Measurements from ENCODE around the gene GCLC.
A peak's percentile ranks its signal among the peaks of the same experiment; 100 is the strongest.

GCLC gene

DNA sequence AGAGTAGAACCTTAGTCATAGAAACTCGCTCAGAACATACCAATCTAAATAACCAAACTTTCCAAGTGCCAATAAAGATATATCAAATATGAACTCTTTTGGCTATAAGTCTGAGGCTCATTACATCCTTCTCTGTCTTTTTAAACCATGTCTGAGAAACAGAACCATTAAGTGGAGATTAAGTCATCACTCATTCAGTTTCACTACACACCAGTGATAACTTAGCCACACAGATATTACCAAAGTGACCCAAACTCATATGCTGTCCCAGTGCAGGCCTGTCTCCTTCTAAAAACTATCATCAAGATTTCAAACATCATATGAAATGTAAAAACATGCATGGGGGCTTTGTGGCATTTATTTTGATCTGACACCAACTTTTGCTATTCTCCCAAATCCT lies 12.0 kb downstream of the GCLC start:
- no peak overlapping the region for H3K27ac ChIP-seq (ENCODE audit: poor library complexity, severe bottlenecking)
- no peaks in the 10 kb centered on the region for H3K27me3 ChIP-seq (ENCODE audit: insufficient read depth, poor library complexity, severe bottlenecking)
- DNase-seq (ENCODE audit: low spot score) (no peak), ATAC-seq (ENCODE audit: low read depth) (no peak)
- peaks cover 24% of the 10 kb centered on the region for H3K36me3 ChIP-seq (ENCODE audit: low read depth)
- TF ChIP-seq, protein P1, sequence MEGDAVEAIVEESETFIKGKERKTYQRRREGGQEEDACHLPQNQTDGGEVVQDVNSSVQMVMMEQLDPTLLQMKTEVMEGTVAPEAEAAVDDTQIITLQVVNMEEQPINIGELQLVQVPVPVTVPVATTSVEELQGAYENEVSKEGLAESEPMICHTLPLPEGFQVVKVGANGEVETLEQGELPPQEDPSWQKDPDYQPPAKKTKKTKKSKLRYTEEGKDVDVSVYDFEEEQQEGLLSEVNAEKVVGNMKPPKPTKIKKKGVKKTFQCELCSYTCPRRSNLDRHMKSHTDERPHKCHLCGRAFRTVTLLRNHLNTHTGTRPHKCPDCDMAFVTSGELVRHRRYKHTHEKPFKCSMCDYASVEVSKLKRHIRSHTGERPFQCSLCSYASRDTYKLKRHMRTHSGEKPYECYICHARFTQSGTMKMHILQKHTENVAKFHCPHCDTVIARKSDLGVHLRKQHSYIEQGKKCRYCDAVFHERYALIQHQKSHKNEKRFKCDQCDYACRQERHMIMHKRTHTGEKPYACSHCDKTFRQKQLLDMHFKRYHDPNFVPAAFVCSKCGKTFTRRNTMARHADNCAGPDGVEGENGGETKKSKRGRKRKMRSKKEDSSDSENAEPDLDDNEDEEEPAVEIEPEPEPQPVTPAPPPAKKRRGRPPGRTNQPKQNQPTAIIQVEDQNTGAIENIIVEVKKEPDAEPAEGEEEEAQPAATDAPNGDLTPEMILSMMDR (IDR thresholded peaks at IDR 0.05; ENCODE audit: poor library complexity, severe bottlenecking) = no peak
- H3K4me3 ChIP-seq (ENCODE audit: severe bottlenecking) = no peak overlapping the region
- H3K4me1 ChIP-seq (ENCODE audit: insufficient read depth, poor library complexity, severe bottlenecking) = peaks cover 16% of the 10 kb centered on the region
- no peaks in the 10 kb centered on the region for H3K9me3 ChIP-seq (ENCODE audit: severe bottlenecking)

DNA sequence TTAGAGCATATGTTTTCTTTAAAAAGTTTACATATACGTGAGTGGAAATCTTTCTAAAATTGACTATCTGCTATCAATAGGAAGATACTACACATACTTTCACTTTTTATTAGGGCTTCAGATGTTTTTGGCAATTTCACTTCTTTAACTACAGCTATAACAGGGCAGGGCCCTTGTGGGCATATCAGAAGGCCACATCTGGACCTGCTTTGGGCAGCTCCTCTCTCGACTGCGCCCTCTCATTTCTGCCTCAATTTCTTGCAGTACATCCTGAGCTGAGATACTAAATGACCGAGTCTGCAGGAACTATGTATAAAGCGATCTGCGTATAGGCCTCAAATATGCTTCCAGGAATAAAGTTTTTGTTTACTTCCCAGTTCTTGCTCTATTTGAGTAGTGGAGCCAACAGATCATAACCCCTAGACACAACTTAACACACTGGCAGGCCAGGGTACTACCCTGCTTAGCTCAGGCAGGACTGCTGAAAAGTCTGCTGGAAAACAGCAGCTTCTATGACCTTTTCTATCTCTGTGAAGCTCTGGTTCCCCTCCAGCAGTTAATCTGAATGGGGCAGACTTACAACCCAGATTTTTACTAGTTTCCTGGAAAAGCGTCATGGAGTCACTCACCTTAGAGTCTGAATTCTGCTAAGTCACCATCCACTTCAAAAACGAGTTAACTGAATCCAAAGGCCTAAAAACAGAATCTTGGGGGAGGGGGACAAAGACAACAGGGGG lies 12.7 kb downstream of the GCLC start:
- DNase-seq (ENCODE audit: low spot score) (no peak), ATAC-seq (ENCODE audit: low read depth) (no peak)
- Histone ChIP-seq H3K36me3 (ENCODE audit: low read depth) (peaks cover 23% of the 10 kb centered on the region), H3K27ac (ENCODE audit: poor library complexity, severe bottlenecking) (no peak overlapping the region), H3K4me3 (ENCODE audit: severe bottlenecking) (no peak overlapping the region), H3K9me3 (ENCODE audit: severe bottlenecking) (no peaks in the 10 kb centered on the region), H3K4me1 (ENCODE audit: insufficient read depth, poor library complexity, severe bottlenecking) (peaks cover 17% of the 10 kb centered on the region), H3K27me3 (ENCODE audit: insufficient read depth, poor library complexity, severe bottlenecking) (no peaks in the 10 kb centered on the region)
- TF ChIP-seq, protein P1 (IDR thresholded peaks at IDR 0.05; ENCODE audit: poor library complexity, severe bottlenecking) = no peak

DNA sequence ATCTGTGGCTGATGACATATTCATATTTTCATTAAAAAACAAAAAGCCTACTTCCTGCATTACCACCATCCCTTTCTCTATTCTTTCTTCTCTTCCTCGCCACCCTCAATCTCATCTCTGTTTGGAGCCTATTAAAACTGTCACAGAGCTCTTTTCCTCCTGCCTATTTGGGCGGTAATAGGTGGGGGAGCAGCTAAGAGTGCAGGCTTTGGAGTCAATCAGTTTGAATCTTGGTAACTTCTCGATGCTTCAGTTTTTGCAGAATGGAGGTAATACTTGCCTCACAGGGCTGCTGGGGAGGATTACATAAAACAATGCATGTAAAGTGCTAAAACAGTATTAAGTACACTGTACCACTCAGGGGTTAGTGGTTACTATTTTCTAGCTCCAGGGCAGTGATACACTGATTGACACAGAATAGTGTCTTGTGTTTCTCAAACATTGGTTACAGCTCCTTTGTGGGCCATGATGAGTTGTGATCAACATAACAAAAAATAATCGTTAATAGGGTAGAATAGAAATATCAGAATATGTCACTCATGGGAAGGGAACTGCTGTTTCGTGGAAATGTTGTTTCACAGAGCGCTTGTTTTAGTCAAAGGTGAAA lies 14.0 kb downstream of the GCLC start:
- Histone ChIP-seq H3K4me1 (ENCODE audit: insufficient read depth, poor library complexity, severe bottlenecking) (peaks cover 29% of the 10 kb centered on the region), H3K4me3 (ENCODE audit: severe bottlenecking) (no peak overlapping the region), H3K9me3 (ENCODE audit: severe bottlenecking) (no peaks in the 10 kb centered on the region), H3K27me3 (ENCODE audit: insufficient read depth, poor library complexity, severe bottlenecking) (no peaks in the 10 kb centered on the region), H3K36me3 (ENCODE audit: low read depth) (peaks cover 10% of the 10 kb centered on the region), H3K27ac (ENCODE audit: poor library complexity, severe bottlenecking) (peak overlapping the region; percentile 28)
- DNase-seq (ENCODE audit: low spot score) (no peak), ATAC-seq (ENCODE audit: low read depth) (peak; percentile 26; the same call in 1 of the 3 replicates)
- TF ChIP-seq, protein P1 (IDR thresholded peaks at IDR 0.05; ENCODE audit: poor library complexity, severe bottlenecking) = no peak

DNA sequence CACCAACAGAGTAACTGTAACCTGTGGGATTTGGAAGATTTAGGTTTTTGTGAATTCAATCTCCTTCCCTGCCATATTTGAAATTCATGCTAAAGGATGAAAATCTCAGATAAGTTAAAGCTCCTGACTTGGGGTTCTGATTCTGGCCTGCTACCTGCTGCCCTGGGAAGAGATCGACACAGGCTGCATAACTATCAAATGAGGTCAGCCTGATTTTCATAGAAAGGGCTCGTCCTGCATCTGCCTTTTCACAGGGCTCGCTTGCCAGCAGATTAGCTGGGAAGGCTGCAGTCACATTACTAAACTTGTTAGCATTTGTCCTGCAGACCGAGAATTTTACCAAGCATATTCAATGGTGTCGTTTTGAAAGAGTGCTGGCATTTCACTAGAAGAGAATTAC lies 14.6 kb downstream of the GCLC start:
- peaks cover 35% of the 10 kb centered on the region for H3K4me1 ChIP-seq (ENCODE audit: insufficient read depth, poor library complexity, severe bottlenecking)
- TF ChIP-seq, protein P1 (IDR thresholded peaks at IDR 0.05; ENCODE audit: poor library complexity, severe bottlenecking) = no peak
- peaks cover 6% of the 10 kb centered on the region; the same call in 1 of the 2 replicates for H3K36me3 ChIP-seq (ENCODE audit: low read depth)
- H3K27me3 ChIP-seq (ENCODE audit: insufficient read depth, poor library complexity, severe bottlenecking) = no peaks in the 10 kb centered on the region
- peak overlapping the region; percentile 28 for H3K27ac ChIP-seq (ENCODE audit: poor library complexity, severe bottlenecking)
- DNase-seq (ENCODE audit: low spot score) = no peak
- no peaks in the 10 kb centered on the region for H3K9me3 ChIP-seq (ENCODE audit: severe bottlenecking)
- H3K4me3 ChIP-seq (ENCODE audit: severe bottlenecking) = no peak overlapping the region
- peak; percentile 73 for ATAC-seq (ENCODE audit: low read depth)

Data from RWPE2 (cell line).